IPS-18c (cell line): Measurements from ENCODE around the gene TMEM252.

Experiments
- H3K4me3 ChIP-seq: 2 replicates; pipeline ENCODE4 v1.7.0; 2013; ENCODE audit warnings: low read depth, mild to moderate bottlenecking, low read length, moderate library complexity; ENCODE audit not compliant: insufficient read depth
- H3K9me3 ChIP-seq: one replicate; pipeline ENCODE4 v1.6.1; 2013; ENCODE audit warnings: mild to moderate bottlenecking, low read length, moderate library complexity; ENCODE audit not compliant: control insufficient read depth, insufficient read depth

The TMEM252 gene

GRCh38 chr9:68547417-68547816 is 6.7 kb upstream of the TMEM252 start:
- no peak overlapping the region for H3K4me3 ChIP-seq

GRCh38 chr9:68546596-68547390 is 6.1 kb upstream of the TMEM252 start:
- Histone ChIP-seq H3K9me3 (no peaks in the 10 kb centered on the region), H3K4me3 (no peak overlapping the region)

More at GRCh38 chr9:68547417-68547816, 6.7 kb upstream of the TMEM252 start:
- no peaks in the 10 kb centered on the region for H3K9me3 ChIP-seq

- Histone ChIP-seq H3K4me3 (no peak overlapping the region), H3K9me3 (no peaks in the 10 kb centered on the region)
Observed at GRCh38 chr9:68545033-68545705, 4.5 kb upstream of the TMEM252 start.

- Histone ChIP-seq H3K4me3 (no peak overlapping the region), H3K9me3 (no peaks in the 10 kb centered on the region)
Observed at GRCh38 chr9:68541568-68541967, 885 bp upstream of the TMEM252 start.

- Histone ChIP-seq H3K9me3 (no peaks in the 10 kb centered on the region), H3K4me3 (no peak overlapping the region)
Observed at GRCh38 chr9:68538200-68538599, 2.5 kb downstream of the TMEM252 start.

GRCh38 chr9:68537616-68537880 is 3.1 kb downstream of the TMEM252 start:
- no peak overlapping the region for H3K4me3 ChIP-seq
- H3K9me3 ChIP-seq = no peaks in the 10 kb centered on the region

GRCh38 chr9:68536876-68537615 is 3.6 kb downstream of the TMEM252 start:
- Histone ChIP-seq H3K4me3 (no peak overlapping the region), H3K9me3 (no peaks in the 10 kb centered on the region)

- H3K4me3 ChIP-seq = no peak overlapping the region
- no peaks in the 10 kb centered on the region for H3K9me3 ChIP-seq
Observed at GRCh38 chr9:68533678-68534077, 7.0 kb downstream of the TMEM252 start.

- H3K9me3 ChIP-seq = no peaks in the 10 kb centered on the region
- H3K4me3 ChIP-seq = no peak overlapping the region
Observed at GRCh38 chr9:68532131-68532530, 8.6 kb downstream of the TMEM252 start.

- Histone ChIP-seq H3K4me3 (no peak overlapping the region), H3K9me3 (no peaks in the 10 kb centered on the region)
Observed at GRCh38 chr9:68530618-68531017, 10.1 kb downstream of the TMEM252 start.

GRCh38 chr9:68523367-68523936 is 17.2 kb downstream of the TMEM252 start:
- H3K4me3 ChIP-seq = no peak overlapping the region

GRCh38 chr9:68522954-68523353 is 17.7 kb downstream of the TMEM252 start:
- no peak overlapping the region for H3K4me3 ChIP-seq
- no peaks in the 10 kb centered on the region for H3K9me3 ChIP-seq

More at GRCh38 chr9:68523367-68523936, 17.2 kb downstream of the TMEM252 start:
- no peaks in the 10 kb centered on the region for H3K9me3 ChIP-seq

- no peak overlapping the region for H3K4me3 ChIP-seq
- no peaks in the 10 kb centered on the region for H3K9me3 ChIP-seq
Observed at GRCh38 chr9:68522131-68522530, 18.6 kb downstream of the TMEM252 start.

- Histone ChIP-seq H3K4me3 (no peak overlapping the region), H3K9me3 (no peaks in the 10 kb centered on the region)
Observed at GRCh38 chr9:68515326-68516017, 25.2 kb downstream of the TMEM252 start.

GRCh38 chr9:68513981-68514380 is 26.7 kb downstream of the TMEM252 start:
- Histone ChIP-seq H3K4me3 (no peak overlapping the region), H3K9me3 (no peaks in the 10 kb centered on the region)

- no peak overlapping the region for H3K4me3 ChIP-seq
- H3K9me3 ChIP-seq = no peaks in the 10 kb centered on the region
Observed at GRCh38 chr9:68513385-68513784, 27.3 kb downstream of the TMEM252 start.

- Histone ChIP-seq H3K4me3 (no peak overlapping the region), H3K9me3 (no peaks in the 10 kb centered on the region)
Observed at GRCh38 chr9:68509689-68510088, 31.0 kb downstream of the TMEM252 start.
